BLaER1 (cell line): ENCODE data around the gene ANKRD52.

ENCODE experiments used
- H3K27ac ChIP-seq: shearing (Covaris generic); formaldehyde crosslinking; 2 replicates; pipeline ENCODE4 v1.8.1; 2022
- H3K27me3 ChIP-seq: shearing (Covaris generic); formaldehyde crosslinking; 2 replicates; pipeline ENCODE4 v1.8.1; 2022
- H3K36me3 ChIP-seq: shearing (Covaris generic); formaldehyde crosslinking; 2 replicates; pipeline ENCODE4 v1.8.1; 2022
- H3K4me1 ChIP-seq: shearing (Covaris generic); formaldehyde crosslinking; 2 replicates; pipeline ENCODE4 v1.8.1; 2022
- H3K4me2 ChIP-seq: shearing (Covaris generic); formaldehyde crosslinking; 2 replicates; pipeline ENCODE4 v1.8.1; 2022
- H3K4me3 ChIP-seq: shearing (Covaris generic); formaldehyde crosslinking; 2 replicates; pipeline ENCODE4 v1.8.1; 2022
- H3K9ac ChIP-seq: shearing (Covaris generic); formaldehyde crosslinking; 2 replicates; pipeline ENCODE4 v1.8.1; 2022
- H3K9me3 ChIP-seq: shearing (Covaris generic); formaldehyde crosslinking; 2 replicates; pipeline ENCODE4 v1.8.1; 2022
- H4K20me1 ChIP-seq: shearing (Covaris generic); formaldehyde crosslinking; 2 replicates; pipeline ENCODE4 v1.8.1; 2022
- Cebpa-rat ChIP-seq: shearing (Covaris generic); IDR thresholded peaks from 2 replicates; pipeline ENCODE4 v1.8.1; 2022

Gene ANKRD52

GRCh38 chr12:56258820-56259183 lies 618 bp upstream of the ANKRD52 start:
- no peak for TF ChIP-seq Cebpa-rat
- H3K4me3 ChIP-seq, result peak overlapping the region; percentile 86
- peaks cover 31% of the 10 kb centered on the region for H3K36me3 ChIP-seq
- peaks cover 23% of the 10 kb centered on the region for H4K20me1 ChIP-seq
- peak overlapping the region; percentile 90 for H3K4me2 ChIP-seq
- H3K4me1 ChIP-seq, result peaks cover 22% of the 10 kb centered on the region
- H3K9ac ChIP-seq, result peak overlapping the region; percentile 92
- H3K9me3 ChIP-seq, result no peaks in the 10 kb centered on the region
- peak overlapping the region; percentile 86 for H3K27ac ChIP-seq
- no peaks in the 10 kb centered on the region for H3K27me3 ChIP-seq

DNA sequence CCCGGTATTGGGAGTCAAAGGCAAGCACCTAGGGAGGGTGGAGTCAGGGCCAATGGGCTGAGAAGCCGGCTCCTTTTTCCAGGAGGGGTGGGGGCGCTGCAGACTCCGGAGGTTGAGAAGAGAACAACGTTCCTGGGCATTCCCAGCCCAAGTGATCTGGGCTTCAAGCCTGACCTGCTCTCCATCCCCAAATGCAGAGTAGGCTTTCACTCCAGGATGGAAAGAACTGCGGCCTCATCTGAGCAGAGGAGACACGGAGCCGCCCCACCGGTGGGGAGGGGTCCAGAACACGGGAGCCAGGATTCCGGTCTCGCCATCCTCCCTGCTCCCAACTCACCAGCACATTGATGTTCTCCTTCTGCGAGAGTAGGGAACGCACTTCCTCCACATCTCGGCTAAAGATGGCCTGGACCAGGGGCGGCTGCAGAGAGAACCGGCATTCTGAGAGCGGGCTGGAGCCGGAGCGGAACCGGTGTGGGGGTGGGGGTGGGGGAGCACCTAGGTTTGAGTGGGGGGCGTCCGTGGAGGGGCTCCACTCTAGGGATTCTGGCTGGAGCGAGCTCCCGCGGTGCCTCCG lies 605 bp downstream of the ANKRD52 start:
- peak overlapping the region; percentile 86 for H3K4me3 ChIP-seq
- H4K20me1 ChIP-seq, result peaks cover 23% of the 10 kb centered on the region
- H3K9ac ChIP-seq, result peak overlapping the region; percentile 92
- H3K27me3 ChIP-seq, result no peaks in the 10 kb centered on the region
- H3K27ac ChIP-seq, result peak overlapping the region; percentile 86
- H3K4me1 ChIP-seq, result peaks cover 22% of the 10 kb centered on the region
- H3K4me2 ChIP-seq, result peak overlapping the region; percentile 90
- TF ChIP-seq Cebpa-rat, result no peak
- peaks cover 43% of the 10 kb centered on the region for H3K36me3 ChIP-seq
- no peaks in the 10 kb centered on the region for H3K9me3 ChIP-seq

GRCh38 chr12:56257071-56257470 lies 1.1 kb downstream of the ANKRD52 start:
- Histone ChIP-seq H4K20me1 (peaks cover 23% of the 10 kb centered on the region), H3K9me3 (no peaks in the 10 kb centered on the region), H3K9ac (peak overlapping the region; percentile 92), H3K4me2 (peak overlapping the region; percentile 90), H3K4me1 (peaks cover 22% of the 10 kb centered on the region), H3K27me3 (no peaks in the 10 kb centered on the region), H3K4me3 (peak overlapping the region; percentile 86), H3K27ac (peak overlapping the region; percentile 86; the same call in 1 of the 2 replicates), H3K36me3 (peaks cover 48% of the 10 kb centered on the region)
- TF ChIP-seq Cebpa-rat, result no peak

DNA sequence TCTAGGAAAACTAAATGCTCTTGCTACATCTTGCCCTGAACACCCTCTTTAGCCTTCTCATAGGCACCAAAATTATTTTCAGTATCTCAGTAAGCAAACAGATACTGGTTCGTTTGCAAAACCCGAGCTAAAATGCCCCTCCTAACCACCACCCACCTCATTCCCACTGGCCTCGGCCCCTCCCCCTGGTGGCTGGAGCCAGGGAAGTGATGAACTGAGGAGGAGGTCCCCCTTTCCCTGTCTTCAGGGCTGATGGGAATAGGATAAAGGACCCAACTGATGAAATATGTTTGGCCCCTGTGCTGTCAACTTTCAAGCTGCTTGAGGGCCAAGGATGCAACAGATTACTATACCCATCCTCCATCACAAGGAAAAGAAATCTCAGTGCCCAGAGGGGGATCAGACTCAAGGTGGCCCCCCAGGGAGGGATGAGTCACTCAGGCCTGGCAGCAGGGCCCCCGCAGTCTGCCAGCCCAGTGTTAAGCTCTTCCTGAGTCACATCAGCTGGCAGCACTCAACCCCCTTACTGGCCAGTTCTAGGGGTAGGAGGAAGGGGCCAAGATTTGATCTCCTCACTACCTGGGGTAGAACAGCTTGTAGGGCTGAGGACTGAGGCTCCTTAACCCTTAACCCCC lies 1.7 kb downstream of the ANKRD52 start:
- TF ChIP-seq Cebpa-rat, result no peak
- Histone ChIP-seq H3K4me1 (peaks cover 22% of the 10 kb centered on the region), H3K4me3 (peak overlapping the region; percentile 86; the same call in 1 of the 2 replicates), H3K27me3 (no peaks in the 10 kb centered on the region), H4K20me1 (peaks cover 23% of the 10 kb centered on the region), H3K27ac (no peak overlapping the region), H3K36me3 (peaks cover 54% of the 10 kb centered on the region), H3K9ac (peak overlapping the region; percentile 92), H3K4me2 (peak overlapping the region; percentile 90), H3K9me3 (no peaks in the 10 kb centered on the region)

- H4K20me1 ChIP-seq, result peaks cover 23% of the 10 kb centered on the region
- no peaks in the 10 kb centered on the region for H3K27me3 ChIP-seq
- H3K36me3 ChIP-seq, result peaks cover 61% of the 10 kb centered on the region
- TF ChIP-seq Cebpa-rat, result no peak
- no peak overlapping the region for H3K4me3 ChIP-seq
- no peaks in the 10 kb centered on the region for H3K9me3 ChIP-seq
- peaks cover 22% of the 10 kb centered on the region for H3K4me1 ChIP-seq
- peak overlapping the region; percentile 31; the same call in 1 of the 2 replicates for H3K9ac ChIP-seq
- H3K4me2 ChIP-seq, result no peak overlapping the region
- H3K27ac ChIP-seq, result no peak overlapping the region
Measured at GRCh38 chr12:56255671-56256070, 2.5 kb downstream of the ANKRD52 start.

- H3K4me2 ChIP-seq, result no peak overlapping the region
- TF ChIP-seq Cebpa-rat, result no peak
- H3K36me3 ChIP-seq, result peaks cover 86% of the 10 kb centered on the region
- H3K27ac ChIP-seq, result no peak overlapping the region
- H4K20me1 ChIP-seq, result peaks cover 27% of the 10 kb centered on the region
- no peaks in the 10 kb centered on the region for H3K27me3 ChIP-seq
- peaks cover 15% of the 10 kb centered on the region for H3K4me1 ChIP-seq
- no peaks in the 10 kb centered on the region for H3K9me3 ChIP-seq
- H3K9ac ChIP-seq, result no peak overlapping the region
- no peak overlapping the region for H3K4me3 ChIP-seq
Measured at GRCh38 chr12:56253091-56253490, 5.1 kb downstream of the ANKRD52 start.

- Histone ChIP-seq H3K9ac (no peak overlapping the region), H3K9me3 (no peaks in the 10 kb centered on the region)
- TF ChIP-seq Cebpa-rat, result no peak
Measured at GRCh38 chr12:56252649-56253048, 5.5 kb downstream of the ANKRD52 start.

GRCh38 chr12:56248711-56249110 lies 9.5 kb downstream of the ANKRD52 start:
- Histone ChIP-seq H3K27ac (no peak overlapping the region), H3K4me2 (no peak overlapping the region), H3K4me1 (no peaks in the 10 kb centered on the region), H3K4me3 (no peak overlapping the region), H4K20me1 (peaks cover 6% of the 10 kb centered on the region; the same call in 1 of the 2 replicates), H3K27me3 (no peaks in the 10 kb centered on the region), H3K9me3 (no peaks in the 10 kb centered on the region), H3K9ac (no peak overlapping the region), H3K36me3 (peaks cover 98% of the 10 kb centered on the region)
- no peak for TF ChIP-seq Cebpa-rat

More at GRCh38 chr12:56252649-56253048, 5.5 kb downstream of the ANKRD52 start:
- Histone ChIP-seq H4K20me1 (peaks cover 26% of the 10 kb centered on the region), H3K4me2 (no peak overlapping the region), H3K27ac (no peak overlapping the region), H3K4me1 (peaks cover 15% of the 10 kb centered on the region), H3K4me3 (no peak overlapping the region), H3K27me3 (no peaks in the 10 kb centered on the region), H3K36me3 (peaks cover 90% of the 10 kb centered on the region)

- H3K36me3 ChIP-seq, result peaks cover 98% of the 10 kb centered on the region
- H3K9ac ChIP-seq, result no peak overlapping the region
Measured at GRCh38 chr12:56247923-56248322, 10.3 kb downstream of the ANKRD52 start.

GRCh38 chr12:56244494-56244893 lies 13.7 kb downstream of the ANKRD52 start:
- Histone ChIP-seq H3K36me3 (peaks cover 99% of the 10 kb centered on the region), H3K4me2 (no peak overlapping the region), H3K9me3 (no peaks in the 10 kb centered on the region), H3K4me3 (no peak overlapping the region), H3K27ac (no peak overlapping the region), H3K9ac (no peak overlapping the region), H4K20me1 (peaks cover 28% of the 10 kb centered on the region), H3K4me1 (no peaks in the 10 kb centered on the region), H3K27me3 (no peaks in the 10 kb centered on the region)
- TF ChIP-seq Cebpa-rat, result no peak

More at GRCh38 chr12:56247923-56248322, 10.3 kb downstream of the ANKRD52 start:
- Histone ChIP-seq H3K9me3 (no peaks in the 10 kb centered on the region), H3K27me3 (no peaks in the 10 kb centered on the region), H3K4me3 (no peak overlapping the region), H3K27ac (no peak overlapping the region), H4K20me1 (peaks cover 13% of the 10 kb centered on the region), H3K4me2 (no peak overlapping the region), H3K4me1 (no peaks in the 10 kb centered on the region)
- TF ChIP-seq Cebpa-rat, result no peak
